ENCODE measurements around the gene SPOCK3.

- TF ChIP-seq, protein P1, sequence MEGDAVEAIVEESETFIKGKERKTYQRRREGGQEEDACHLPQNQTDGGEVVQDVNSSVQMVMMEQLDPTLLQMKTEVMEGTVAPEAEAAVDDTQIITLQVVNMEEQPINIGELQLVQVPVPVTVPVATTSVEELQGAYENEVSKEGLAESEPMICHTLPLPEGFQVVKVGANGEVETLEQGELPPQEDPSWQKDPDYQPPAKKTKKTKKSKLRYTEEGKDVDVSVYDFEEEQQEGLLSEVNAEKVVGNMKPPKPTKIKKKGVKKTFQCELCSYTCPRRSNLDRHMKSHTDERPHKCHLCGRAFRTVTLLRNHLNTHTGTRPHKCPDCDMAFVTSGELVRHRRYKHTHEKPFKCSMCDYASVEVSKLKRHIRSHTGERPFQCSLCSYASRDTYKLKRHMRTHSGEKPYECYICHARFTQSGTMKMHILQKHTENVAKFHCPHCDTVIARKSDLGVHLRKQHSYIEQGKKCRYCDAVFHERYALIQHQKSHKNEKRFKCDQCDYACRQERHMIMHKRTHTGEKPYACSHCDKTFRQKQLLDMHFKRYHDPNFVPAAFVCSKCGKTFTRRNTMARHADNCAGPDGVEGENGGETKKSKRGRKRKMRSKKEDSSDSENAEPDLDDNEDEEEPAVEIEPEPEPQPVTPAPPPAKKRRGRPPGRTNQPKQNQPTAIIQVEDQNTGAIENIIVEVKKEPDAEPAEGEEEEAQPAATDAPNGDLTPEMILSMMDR (IDR thresholded peaks at IDR 0.05), result no peak
- TF ChIP-seq POLR2A (IDR thresholded peaks at IDR 0.05) (no peak), POLR2AphosphoS5 (IDR thresholded peaks at IDR 0.05) (no peak)
Observed at GRCh38 chr4:167101035-167101434, 133.3 kb downstream of the SPOCK3 start.

Data from prostate gland (tissue), 2 donors.